Fibroblast of skin of abdomen (primary cell): ENCODE measurements around the gene KIAA1671. TPM values are rescaled to one million over a fixed set of nuclear protein-coding genes. Genes with fewer than 3 reads are reported as not detected.
A peak's percentile ranks its signal among the peaks of the same experiment; 100 is the strongest.
"Not testable (repeated sequence)": the region's sequence is repeated elsewhere in the genome, so short reads cannot be mapped to it uniquely, and the experiment has no call there.

Source experiments
- DNase-seq: peaks from one replicate; pipeline ENCODE4 v3.0.0-alpha.2; 2013
- polyA plus RNA-seq, 2 experiments: library from polyadenylated mRNA; unstranded; fragments of 120-200 nt; gene quantifications; one replicate each; pipeline ENCODE4 v1.2.1, GENCODE V29; 2013; ENCODE audit not compliant: insufficient read length in 2 of 2

KIAA1671 gene
- polyA plus RNA-seq (2013, experiment 1 of 2; ENCODE audit: insufficient read length), result 0.15 TPM
- 0.10 TPM for polyA plus RNA-seq (2013, experiment 2 of 2; ENCODE audit: insufficient read length)

GRCh38 chr22:24951942-24952836, at the start of gene KIAA1671:
TSS of gene KIAA1671 (plus strand) at chr22:24952716. CDS start at chr22:25028000, 75,284 bp downstream.
- DNase-seq, result peak; percentile 48

DNA sequence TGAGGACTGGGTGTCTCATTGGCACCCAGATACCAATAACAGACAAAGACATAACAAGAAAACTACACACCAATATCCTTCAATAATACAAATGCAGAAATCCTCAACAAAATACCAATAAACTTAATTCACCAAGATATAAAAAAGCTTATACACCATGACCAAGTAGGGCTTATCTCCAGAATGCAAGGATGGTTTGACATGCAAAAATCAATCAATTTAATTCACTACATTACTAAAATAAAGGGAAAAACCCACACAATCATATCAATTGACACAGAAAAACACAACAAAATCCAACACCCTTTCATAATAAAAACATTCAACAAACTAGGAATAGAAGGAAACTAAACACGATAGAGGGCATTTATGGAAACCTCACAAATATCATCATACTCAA, 46.6 kb upstream of the KIAA1671 start:
- DNase-seq, result no peak

DNA sequence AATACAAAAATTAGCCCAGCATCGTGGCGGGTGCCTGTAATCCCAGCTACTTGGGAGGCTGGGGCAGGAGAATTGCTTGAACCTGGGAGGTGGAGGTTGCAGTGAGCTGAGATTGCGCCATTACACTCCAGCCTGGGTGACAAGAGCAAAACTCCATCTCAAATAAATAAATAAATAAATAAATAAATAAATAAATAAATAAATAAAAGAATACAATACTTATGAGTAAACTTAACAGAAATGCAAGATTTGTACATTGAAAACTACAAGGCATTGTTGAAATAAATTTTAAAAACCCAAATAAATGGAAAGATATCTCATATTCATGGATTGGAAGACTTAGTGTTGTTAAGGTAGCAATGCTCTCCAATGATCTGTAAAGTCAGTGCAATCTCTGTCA, 45.4 kb upstream of the KIAA1671 start:
- not testable (repeated sequence) for DNase-seq

DNA sequence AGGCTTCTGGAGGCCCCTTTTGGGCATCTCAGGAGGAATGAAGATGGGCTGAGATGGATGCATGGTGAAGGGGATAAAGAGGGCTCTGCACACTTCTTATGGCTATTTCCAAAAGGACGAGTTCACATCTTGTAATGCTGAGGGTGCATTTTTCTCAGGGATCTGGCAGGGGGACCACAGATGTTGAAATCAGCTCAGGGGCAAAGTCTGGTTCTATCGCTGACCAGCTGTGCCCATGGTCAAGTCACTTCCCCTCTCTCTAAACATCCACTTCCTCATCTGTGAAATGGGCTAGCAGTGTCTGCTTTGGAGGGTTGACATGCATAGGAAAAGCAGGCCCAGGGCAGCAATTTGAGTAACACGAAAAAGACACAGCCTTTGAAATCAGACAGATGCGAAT, 32.5 kb upstream of the KIAA1671 start:
- no peak for DNase-seq

DNA sequence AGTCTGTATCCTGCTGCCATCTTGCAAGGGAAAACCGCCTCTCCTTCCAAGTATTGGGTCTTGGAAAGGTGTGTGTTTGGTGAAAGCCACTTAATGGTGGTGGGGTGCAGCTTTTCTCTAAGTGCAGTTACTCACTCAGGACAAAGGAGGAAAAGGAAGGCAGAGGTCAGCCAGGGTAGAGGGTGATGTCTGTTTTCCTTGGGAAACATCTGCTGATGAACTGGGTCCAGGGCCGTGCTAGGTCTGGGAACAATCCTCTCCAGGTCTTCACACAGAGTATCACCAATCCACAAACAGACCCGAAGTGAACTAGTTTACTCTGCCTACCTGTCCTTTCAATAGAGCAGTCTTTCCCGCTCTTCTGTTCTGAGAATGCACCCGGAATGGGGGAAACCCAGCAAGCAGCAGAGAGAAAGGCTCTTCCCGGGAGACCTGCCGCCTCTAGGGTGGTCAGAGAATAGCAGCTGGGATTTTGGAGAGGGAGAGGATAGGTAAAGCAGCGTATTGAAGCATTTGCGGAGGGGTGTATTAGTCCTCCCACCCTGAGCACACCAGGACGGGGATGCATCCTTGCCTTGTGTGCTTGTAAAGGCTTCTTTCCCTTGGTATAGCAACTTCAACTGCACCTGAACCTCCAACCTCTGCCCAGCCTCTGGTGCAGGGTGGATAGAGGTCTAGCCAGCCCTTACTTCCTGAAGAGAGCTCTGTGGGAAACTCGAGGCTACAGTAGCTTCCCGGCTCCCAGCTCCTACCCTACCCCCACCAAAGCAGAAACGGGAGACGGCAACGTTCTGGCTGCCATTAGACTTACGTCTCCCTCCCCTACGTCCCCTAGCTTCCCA, 26.7 kb upstream of the KIAA1671 start:
- DNase-seq, result no peak

GRCh38 chr22:24926428-24926725, 26.1 kb upstream of the KIAA1671 start:
- no peak for DNase-seq

DNA sequence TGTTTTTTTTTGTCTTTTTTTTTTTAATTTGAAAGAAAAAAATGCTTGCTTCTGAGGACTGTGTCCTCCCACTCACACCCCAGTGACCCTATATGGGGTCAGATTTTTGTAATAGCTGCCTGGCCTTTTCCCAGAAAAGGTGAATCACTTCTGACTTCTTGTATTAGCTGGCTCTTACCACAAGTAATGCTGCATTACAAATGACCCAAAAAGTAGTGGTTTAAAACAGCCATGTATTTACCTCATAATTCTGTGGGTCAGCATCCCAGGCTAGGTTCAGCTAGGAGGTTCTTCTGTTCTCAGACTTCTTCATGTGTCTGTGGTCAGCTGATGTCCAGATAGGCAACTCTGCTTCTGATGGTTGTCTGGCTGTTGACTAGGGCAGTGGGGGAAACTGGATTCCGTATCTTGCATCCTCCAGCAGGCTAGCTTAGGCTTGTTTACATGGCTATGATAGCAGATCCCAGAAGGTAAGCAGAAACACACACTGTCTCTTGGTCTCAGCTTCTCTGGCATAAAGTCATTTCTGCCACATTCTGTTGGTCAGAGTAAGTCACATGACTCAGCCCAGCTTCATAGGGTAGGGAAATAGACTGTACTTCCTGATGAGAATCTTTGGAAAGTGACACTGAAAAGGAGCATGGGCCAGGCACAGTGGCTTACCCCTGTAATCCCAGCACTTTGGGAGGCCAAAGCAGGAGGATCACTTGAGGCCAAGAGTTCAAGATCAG, 25.5 kb upstream of the KIAA1671 start:
- DNase-seq, result no peak

- no peak for DNase-seq
Measured at GRCh38 chr22:24928322-24928721, 24.2 kb upstream of the KIAA1671 start.

- DNase-seq, result no peak
Measured at GRCh38 chr22:24930678-24931077, 21.8 kb upstream of the KIAA1671 start.

- DNase-seq, result no peak
Measured at GRCh38 chr22:24935771-24936483, 16.6 kb upstream of the KIAA1671 start.

GRCh38 chr22:24937114-24937513, 15.4 kb upstream of the KIAA1671 start:
- no peak for DNase-seq

DNA sequence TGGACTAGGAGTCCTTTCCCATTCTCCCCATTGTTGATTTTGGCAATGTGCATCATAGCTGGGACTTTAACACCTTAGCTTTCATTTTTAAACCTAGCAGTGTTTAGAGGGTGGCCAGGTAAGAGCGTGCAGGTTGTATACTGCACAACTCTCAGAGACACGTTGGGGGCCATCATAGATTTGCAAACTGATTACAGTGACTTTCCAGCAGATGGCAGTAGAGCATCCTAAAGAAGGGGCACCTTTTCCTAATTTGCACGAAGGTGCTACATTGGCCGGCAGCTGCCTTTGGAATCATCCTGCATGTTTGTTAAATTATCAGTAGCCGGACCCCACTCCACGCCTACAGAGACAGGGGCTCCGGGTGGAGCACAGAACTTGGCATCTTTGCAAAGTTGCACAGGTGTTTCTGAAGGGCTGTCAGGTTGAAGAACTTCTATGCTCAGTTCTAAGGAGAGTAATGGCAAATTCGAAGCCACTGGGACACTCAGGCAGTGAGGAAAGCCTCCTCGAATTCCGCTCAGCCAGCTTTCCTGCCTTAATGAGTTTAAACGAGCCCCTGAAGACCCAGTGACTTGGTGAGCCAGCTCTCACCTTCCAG, 13.7 kb upstream of the KIAA1671 start:
- peak; percentile 12 for DNase-seq

DNA sequence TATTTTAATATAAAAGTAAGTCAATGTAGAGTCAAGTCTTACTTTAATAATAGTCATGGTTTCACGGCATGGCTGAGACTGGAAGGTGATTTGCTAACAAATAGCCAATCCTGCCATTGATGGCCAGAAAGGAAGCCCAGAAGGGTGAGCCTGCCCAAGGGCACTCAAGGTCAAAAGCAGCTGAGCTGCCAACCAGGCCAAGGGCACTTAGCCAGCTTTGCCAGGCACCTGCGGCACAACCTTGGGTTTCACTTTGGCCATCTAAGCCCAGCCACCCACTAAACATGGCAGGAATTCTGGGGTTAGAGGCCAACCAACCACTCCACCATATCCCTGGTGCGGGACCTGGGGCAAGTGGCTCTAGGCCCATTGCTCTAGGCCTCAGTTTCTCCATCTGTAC, 10.2 kb upstream of the KIAA1671 start:
- DNase-seq, result no peak

DNA sequence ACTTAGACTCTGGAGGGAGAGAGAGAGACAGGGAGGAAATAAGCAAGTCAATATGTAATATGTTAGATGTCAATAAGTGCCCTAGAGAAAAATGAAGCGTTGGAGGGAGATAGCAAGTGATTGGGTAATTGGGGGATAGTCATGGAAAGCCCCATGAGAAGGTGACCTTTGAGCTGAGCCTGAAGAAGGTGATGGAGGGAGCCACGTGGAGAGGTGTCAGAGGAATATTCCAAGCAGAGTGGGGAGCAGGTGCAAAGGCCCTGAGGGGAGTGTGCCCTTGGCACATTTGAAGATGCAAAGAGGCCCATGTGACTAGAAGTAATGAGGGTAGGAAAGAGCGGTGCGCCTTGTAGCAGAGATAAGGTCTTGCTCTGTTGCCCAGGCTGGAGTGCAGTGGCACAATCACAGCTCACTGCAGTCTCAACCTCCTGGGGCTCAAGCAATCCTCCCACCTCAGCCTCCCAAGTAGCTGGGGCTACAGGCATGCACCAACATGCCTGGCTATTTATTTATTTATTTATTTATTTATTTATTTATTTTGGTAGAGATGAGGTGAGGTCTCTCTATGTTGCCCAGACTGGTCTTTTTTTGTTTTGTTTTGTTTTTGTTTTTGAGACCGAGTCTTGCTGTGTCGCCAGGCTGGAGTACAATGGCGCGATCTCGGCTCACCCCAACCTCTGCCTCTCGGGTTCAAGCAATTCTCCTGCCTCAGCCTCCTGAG, 8.1 kb upstream of the KIAA1671 start:
- no peak for DNase-seq

- DNase-seq, result no peak
Measured at GRCh38 chr22:24945430-24945829, 7.1 kb upstream of the KIAA1671 start.

GRCh38 chr22:24947383-24947782, 5.1 kb upstream of the KIAA1671 start:
- no peak for DNase-seq

GRCh38 chr22:24947881-24948280, 4.6 kb upstream of the KIAA1671 start:
- no peak for DNase-seq

DNA sequence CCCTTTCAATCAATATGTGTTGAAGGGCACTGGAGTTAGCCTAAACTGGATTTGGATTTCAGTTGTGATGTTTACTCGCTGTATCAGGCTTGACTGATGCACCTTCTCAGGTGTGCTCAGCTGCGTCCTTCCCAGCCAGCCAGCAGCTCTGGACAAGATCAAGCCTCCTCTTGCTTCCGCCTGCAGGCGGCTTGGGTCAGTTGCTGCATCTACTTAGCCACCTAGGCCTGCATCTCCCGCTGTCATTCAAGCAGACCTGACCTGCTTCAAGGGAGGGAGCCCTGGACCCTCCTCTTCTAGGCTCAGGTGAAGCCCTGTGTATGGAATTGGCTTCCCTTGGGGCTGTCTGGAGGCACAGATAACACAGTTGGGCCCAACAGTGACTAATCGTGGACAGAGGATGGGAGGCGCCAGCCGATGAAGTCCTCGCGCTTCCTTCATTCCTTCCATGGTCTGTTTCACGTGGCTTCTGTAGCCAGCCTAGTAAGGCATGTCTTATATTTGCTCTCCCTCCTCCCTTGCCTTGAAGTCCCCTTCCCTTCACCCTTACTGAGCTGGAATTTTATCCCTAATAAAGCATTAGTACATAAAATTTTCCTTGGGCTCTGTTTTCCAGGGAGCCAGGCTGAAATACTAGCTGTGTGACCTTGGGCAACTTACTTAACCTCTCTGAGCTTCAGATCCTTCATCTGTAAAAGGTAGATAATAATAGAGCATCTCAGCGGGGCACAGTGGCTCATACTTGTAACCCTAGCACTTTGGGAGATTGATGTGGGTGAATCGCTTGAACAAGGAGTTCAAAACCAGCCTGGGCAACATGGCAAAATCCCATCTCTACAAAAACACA, 3.9 kb upstream of the KIAA1671 start:
- no peak for DNase-seq

DNA sequence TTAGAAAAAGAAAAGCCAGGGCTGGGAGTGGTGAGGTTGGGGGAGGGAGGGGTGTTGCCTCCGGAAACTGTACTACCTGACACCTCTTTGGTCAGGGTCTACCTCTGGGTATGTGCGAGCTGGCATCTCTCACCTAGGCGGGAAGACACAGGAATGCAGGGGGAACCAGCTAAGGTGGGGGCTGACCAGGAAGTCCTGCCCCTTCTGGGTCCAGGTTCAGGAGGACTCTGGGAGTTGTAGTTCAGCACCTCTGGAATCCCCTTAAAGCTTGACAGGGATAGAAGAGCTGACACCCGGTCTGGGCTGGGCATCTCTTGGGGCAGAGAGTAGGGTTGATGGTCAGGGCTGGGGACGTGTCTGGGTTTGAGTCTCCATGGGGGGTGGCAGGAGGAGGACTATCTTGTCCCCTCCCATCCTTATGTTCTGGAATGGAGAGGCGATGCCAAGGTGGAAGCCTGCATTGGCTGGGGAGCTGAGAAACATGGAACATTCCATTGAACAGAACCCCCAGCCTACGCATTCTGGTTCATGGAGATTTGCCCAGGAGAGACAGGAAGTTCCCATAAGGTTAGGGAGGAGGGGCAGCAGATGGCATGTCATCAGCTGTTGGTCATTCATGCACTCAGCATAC, 2.1 kb upstream of the KIAA1671 start:
- peak; percentile 26 for DNase-seq
